Sigmoid colon (tissue), 4 donors: ENCODE measurements around the gene FEZ2.

ENCODE experiments used
- EP300 ChIP-seq, 4 donors: sonication (generic); formaldehyde crosslinking; IDR thresholded peaks; one replicate each; pipeline ENCODE4 v1.6.1; 2017; ENCODE audit warnings: antibody characterized with exemption in 4 of 4
- POLR2A ChIP-seq, 2 donors: fragments of 450-650 bp; IDR thresholded peaks; one replicate each; pipeline ENCODE4 v1.6.1; 2016; ENCODE audit warnings: antibody characterized with exemption in 2 of 2, mild to moderate bottlenecking in 2 of 2, moderate library complexity in 2 of 2
- POLR2AphosphoS5 ChIP-seq, 4 donors: sonication (generic); formaldehyde crosslinking; IDR thresholded peaks; one replicate each; pipeline ENCODE4 v1.6.1; 2017; ENCODE audit warnings: antibody characterized with exemption in 4 of 4
- TF ChIP-seq, protein P1 (sequence below), 4 experiments: fragments of 450-650 bp in 3 of 4; fragments of 200-600 bp in 1 of 4; IDR thresholded peaks; one replicate each; pipeline ENCODE4 v1.5.1; 2016 to 2019; ENCODE audit warnings: antibody characterized with exemption in 4 of 4, mild to moderate bottlenecking in 3 of 4, moderate library complexity in 2 of 4

DNA sequence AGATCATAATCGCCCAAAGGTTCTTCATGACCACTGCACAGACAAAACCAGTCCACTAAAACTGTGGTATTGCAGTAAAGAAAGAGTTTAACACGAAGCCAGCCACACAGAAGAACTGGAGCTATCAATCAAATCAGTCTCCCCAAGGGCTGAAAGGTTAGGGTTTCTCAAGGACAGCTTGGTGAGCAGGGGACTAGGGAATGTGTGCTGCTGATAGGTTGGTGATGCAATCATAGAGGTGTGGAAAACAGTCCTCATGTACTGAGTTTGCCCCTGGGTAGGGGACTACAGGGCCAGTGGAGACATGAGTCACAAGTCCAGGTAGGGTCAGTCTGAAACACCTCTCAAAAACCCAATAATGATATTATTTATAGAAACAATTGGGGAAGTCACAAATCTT, 27.3 kb upstream of the FEZ2 start:
- TF ChIP-seq, protein P1, sequence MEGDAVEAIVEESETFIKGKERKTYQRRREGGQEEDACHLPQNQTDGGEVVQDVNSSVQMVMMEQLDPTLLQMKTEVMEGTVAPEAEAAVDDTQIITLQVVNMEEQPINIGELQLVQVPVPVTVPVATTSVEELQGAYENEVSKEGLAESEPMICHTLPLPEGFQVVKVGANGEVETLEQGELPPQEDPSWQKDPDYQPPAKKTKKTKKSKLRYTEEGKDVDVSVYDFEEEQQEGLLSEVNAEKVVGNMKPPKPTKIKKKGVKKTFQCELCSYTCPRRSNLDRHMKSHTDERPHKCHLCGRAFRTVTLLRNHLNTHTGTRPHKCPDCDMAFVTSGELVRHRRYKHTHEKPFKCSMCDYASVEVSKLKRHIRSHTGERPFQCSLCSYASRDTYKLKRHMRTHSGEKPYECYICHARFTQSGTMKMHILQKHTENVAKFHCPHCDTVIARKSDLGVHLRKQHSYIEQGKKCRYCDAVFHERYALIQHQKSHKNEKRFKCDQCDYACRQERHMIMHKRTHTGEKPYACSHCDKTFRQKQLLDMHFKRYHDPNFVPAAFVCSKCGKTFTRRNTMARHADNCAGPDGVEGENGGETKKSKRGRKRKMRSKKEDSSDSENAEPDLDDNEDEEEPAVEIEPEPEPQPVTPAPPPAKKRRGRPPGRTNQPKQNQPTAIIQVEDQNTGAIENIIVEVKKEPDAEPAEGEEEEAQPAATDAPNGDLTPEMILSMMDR (IDR thresholded peaks at IDR 0.05) = no peak
- TF ChIP-seq POLR2A (IDR thresholded peaks at IDR 0.05) = no peak
- no peak for TF ChIP-seq POLR2AphosphoS5 (IDR thresholded peaks at IDR 0.05)
- no peak for TF ChIP-seq EP300 (IDR thresholded peaks at IDR 0.05)
